ENCODE measurements around the gene TGFBR2.

Gene TGFBR2

DNA sequence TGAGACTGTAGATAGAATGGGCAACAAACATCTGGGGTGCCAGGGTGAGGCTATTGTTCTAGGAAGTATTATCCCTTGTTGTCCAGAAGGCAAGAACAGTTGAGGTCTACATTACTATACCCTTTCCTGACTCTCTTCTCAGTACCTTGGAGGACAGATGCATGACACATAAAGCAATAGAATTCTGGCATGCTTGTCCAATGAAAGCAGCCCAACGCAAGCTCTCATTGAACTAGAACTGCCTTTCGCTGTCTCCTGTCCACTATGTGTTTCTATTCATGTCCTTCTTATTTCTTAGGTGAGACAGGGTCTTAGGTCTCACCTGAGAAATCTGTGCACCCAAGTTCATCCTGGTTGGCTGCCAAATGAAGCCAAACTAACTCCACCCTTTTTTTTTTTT lies 68.6 kb downstream of the TGFBR2 start:
- no peak for DNase-seq (ENCODE audit: low read depth)

- DNase-seq (ENCODE audit: low read depth) = no peak
Measured at GRCh38 chr3:30675774-30676173, 69.4 kb downstream of the TGFBR2 start.

- no peak for DNase-seq (ENCODE audit: low read depth)
Measured at GRCh38 chr3:30676424-30677346, 70.3 kb downstream of the TGFBR2 start.

DNA sequence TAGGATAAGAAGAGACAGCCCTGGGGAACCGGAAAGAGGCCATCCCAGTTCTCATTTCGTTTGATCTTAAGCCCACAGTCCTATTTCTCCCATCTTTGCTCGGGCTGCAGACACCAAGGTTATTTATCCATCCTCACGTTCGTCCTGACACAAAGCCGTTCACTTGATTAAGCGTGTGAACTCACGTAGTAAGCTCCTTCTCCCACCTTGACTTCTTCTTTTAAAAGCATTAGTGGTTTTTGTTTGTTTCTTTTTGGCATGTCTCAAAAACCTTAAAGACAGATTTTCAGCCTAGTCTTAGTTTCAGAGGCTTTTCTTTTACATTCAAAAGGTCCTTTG lies 70.9 kb downstream of the TGFBR2 start:
- no peak for DNase-seq (ENCODE audit: low read depth)

DNA sequence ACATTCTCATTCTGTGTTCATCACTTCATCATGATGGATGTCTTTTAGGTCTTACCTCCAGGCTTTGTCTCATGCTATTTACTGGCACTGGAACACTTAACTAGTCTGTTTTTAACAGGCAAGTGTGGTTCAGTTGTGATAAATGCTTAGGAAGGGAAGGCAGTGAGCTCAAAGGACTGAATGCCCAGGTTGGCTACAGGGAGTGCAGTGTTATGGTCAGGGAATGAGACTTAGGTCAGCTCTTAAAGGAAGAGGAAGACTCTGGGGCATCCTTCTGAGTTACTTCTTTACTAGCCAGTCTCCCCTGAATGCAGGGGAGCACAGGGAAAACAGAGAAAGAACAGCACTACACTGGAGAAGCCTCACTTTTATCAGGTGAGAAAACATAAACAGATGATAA lies 72.6 kb downstream of the TGFBR2 start:
- DNase-seq (ENCODE audit: low read depth) = no peak

- peak; percentile 63 for DNase-seq (ENCODE audit: low read depth)
Measured at GRCh38 chr3:30680789-30681648, 74.6 kb downstream of the TGFBR2 start.

- DNase-seq (ENCODE audit: low read depth) = no peak
Measured at GRCh38 chr3:30681649-30682211, 75.3 kb downstream of the TGFBR2 start.

DNA sequence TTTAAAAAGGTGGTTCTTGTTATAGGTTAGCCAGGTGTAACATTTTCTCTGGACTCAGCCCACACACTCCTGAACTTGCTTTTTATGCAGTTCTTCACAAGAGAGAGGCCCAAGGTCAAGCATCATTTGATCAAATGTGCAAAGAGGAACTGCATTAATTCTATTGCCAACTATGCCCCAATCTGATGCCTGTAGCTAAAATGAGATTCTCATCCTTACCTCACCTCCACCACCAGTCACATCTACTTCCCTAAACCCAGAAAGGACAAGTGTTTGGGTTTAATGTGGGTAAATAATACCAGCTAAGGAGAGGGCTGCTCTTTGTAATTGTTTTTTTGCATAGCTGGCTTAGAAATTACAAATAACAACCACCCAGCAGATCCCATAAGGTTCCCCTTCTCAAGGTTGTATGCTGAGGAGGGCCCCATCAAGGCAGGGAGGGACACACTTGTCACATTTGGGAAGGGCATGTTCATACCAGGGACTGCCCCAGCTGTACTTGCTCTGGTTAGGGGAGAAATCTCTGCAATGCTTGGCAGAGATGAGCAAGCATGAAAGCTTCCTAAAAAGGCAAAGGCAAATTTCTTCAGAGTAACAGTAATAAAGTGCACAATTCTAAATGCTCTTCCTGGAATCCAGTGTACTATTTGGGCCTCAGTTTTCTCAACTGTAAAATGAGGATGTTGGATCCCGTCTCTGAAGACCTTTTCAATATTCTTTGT lies 76.2 kb downstream of the TGFBR2 start:
- DNase-seq (ENCODE audit: low read depth) = no peak

DNA sequence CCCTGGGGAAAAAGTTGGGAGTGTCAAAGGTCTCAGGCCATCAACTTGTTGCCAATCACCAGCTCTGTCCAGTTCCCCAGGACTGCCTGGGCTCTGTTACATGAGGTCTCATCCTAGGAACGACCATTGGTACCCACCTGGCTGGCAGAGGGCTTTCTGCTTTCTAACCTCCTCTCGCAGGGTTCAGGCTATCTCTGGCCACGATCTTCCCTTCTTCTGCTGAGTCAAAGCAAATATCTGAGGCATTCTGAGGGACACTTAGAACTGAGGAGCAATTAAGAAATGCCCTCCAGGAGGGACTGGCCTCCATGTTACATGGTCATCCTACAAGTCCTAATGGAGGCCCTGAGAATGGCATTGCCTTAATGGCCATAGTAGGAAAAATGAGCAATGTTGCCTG lies 77.4 kb downstream of the TGFBR2 start:
- DNase-seq (ENCODE audit: low read depth) = no peak

- DNase-seq (ENCODE audit: low read depth) = no peak
Measured at GRCh38 chr3:30684356-30684755, 78.0 kb downstream of the TGFBR2 start.

DNA sequence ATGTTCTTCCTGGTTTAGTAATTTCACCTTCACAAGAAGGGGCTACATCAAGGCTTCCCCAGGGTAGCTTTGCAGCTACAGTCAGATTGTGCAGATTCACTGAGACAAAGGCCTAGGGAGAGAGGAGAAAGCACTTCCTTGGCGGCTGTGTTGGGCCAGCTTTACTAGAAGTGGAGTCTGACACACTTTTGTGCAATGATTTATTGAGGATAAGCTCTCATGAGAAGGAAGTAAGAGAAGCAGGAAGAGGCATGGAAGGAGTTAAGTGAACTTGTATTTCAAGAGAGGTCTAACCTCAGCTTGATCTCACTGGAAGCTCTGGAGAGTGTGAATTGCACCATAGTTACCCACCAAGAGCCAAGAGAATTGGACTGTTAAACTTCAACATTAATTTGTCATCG lies 78.9 kb downstream of the TGFBR2 start:
- DNase-seq (ENCODE audit: low read depth) = no peak

GRCh38 chr3:30686176-30686575 lies 79.8 kb downstream of the TGFBR2 start:
- no peak for DNase-seq (ENCODE audit: low read depth)

DNA sequence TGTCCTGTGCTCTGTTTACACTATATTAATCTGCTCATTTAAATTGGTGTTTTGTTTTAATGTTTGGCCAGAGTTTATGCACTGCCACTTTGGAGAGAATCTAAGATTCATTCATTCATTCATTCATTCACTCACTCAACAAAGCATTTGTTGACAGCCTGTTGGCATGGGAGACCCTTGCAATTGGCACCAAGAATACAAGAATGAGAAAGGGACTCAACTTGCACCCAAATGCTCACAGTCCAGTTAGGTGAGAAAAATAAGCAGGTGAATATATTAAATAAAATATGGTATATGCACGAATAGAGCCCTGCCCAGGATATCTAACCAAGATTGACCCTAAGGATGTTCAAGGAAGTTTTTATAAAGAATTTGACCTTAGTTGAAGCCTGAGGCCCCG lies 80.4 kb downstream of the TGFBR2 start:
- no peak for DNase-seq (ENCODE audit: low read depth)

GRCh38 chr3:30687930-30688570 lies 81.6 kb downstream of the TGFBR2 start:
- DNase-seq (ENCODE audit: low read depth) = no peak

- no peak for DNase-seq (ENCODE audit: low read depth)
Measured at GRCh38 chr3:30688776-30689641, 82.6 kb downstream of the TGFBR2 start.

DNA sequence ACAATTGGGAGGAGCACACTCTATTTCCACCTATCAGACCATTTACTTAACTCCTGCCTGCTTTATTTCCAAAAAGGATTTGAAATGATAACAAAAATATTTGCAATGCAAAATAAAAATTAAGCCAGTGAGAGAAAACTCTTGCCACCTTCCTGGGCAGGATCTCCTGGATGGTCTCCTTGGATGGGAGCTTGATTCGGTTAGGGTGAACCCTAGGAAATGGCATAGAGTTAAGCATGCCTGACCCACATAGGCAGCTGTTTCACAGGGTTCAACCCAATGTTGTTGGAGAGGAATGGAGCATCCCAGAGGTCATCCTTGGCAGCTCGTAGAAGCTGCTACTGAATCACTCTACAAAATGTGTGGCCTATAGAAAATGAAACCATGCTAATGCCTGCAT lies 83.8 kb downstream of the TGFBR2 start:
- DNase-seq (ENCODE audit: low read depth) = no peak

DNA sequence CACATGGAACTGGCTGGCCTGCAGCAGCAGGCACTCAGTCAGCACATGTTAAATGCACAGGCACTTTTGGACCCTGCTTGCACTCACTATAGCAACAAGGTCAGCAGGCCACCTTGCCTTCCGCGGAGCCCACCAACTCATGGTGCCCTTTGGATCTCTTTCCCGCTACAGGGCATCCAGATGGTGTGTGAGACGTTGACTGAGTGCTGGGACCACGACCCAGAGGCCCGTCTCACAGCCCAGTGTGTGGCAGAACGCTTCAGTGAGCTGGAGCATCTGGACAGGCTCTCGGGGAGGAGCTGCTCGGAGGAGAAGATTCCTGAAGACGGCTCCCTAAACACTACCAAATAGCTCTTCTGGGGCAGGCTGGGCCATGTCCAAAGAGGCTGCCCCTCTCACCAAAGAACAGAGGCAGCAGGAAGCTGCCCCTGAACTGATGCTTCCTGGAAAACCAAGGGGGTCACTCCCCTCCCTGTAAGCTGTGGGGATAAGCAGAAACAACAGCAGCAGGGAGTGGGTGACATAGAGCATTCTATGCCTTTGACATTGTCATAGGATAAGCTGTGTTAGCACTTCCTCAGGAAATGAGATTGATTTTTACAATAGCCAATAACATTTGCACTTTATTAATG lies 85.0 kb downstream of the TGFBR2 start:
- no peak for DNase-seq (ENCODE audit: low read depth)

DNA sequence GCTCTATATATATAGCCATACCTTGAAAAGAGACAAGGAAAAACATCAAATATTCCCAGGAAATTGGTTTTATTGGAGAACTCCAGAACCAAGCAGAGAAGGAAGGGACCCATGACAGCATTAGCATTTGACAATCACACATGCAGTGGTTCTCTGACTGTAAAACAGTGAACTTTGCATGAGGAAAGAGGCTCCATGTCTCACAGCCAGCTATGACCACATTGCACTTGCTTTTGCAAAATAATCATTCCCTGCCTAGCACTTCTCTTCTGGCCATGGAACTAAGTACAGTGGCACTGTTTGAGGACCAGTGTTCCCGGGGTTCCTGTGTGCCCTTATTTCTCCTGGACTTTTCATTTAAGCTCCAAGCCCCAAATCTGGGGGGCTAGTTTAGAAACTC lies 85.5 kb downstream of the TGFBR2 start:
- DNase-seq (ENCODE audit: low read depth) = no peak

- no peak for DNase-seq (ENCODE audit: low read depth)
Measured at GRCh38 chr3:30692498-30693130, 86.2 kb downstream of the TGFBR2 start.
